Ascending aorta (tissue), 2 donors: ENCODE results near the gene PTGIS. TPM values are rescaled to one million over a fixed set of nuclear protein-coding genes. Genes with fewer than 3 reads are reported as not detected.
A peak's percentile ranks its signal among the peaks of the same experiment; 100 is the strongest.

Experiments
- DNase-seq, 2 donors: peaks; one replicate each; pipeline ENCODE4 v3.0.0-alpha.2; 2019; ENCODE audit warnings: low spot score in 2 of 2
- H3K27ac ChIP-seq, 2 donors: fragments of 200-600 bp; sonication (generic); one replicate each; pipeline ENCODE4 v1.5.1; 2016 to 2017; ENCODE audit warnings: mild to moderate bottlenecking in 1 of 2
- H3K27me3 ChIP-seq: fragments of 200-600 bp; sonication (generic); one replicate; pipeline ENCODE4 v1.5.1; 2017
- H3K36me3 ChIP-seq, 2 donors: fragments of 200-600 bp; sonication (generic); one replicate each; pipeline ENCODE4 v1.5.1; 2016
- H3K4me1 ChIP-seq, 2 donors: fragments of 200-600 bp; sonication (generic); one replicate each; pipeline ENCODE4 v1.5.1; 2016 to 2017; ENCODE audit warnings: mild to moderate bottlenecking in 1 of 2
- H3K4me3 ChIP-seq, 2 donors: fragments of 200-600 bp; sonication (generic); one replicate each; pipeline ENCODE4 v1.5.1; 2016 to 2017; ENCODE audit warnings: mild to moderate bottlenecking in 1 of 2
- H3K9me3 ChIP-seq, 2 donors: fragments of 200-600 bp; sonication (generic); one replicate each; pipeline ENCODE4 v1.5.1; 2016
- CTCF ChIP-seq, 3 experiments: fragments of 200-600 bp in 2 of 3; fragments of 450-650 bp in 1 of 3; sonication (generic) in 2 of 3; IDR thresholded peaks; one replicate each; pipeline ENCODE4 v1.5.1; 2016 to 2019; ENCODE audit warnings: antibody characterized with exemption in 3 of 3, mild to moderate bottlenecking in 1 of 3, moderate library complexity in 1 of 3
- intact Hi-C: fragments of 100-400 bp; cut with DNase I; formaldehyde crosslinking; loops from one replicate; pipeline ENCODE4 v1.15.1; 2023
- total RNA-seq: library from RNA; depleted of rRNA; stranded (reverse); fragments of >200 nt; gene quantifications from one replicate; pipeline ENCODE4 v1.1.0, GENCODE V29; 2016

Gene PTGIS
- total RNA-seq, 1 donor from 2014 or later = 288 TPM

- no peaks in the 10 kb centered on the region for H3K9me3 ChIP-seq
- peaks cover 71 to 83% of the 10 kb centered on the region in 2 donors for H3K36me3 ChIP-seq
- no peak for DNase-seq
- peak overlapping the region; percentile 17 to 61 for H3K27ac ChIP-seq
- H3K27me3 ChIP-seq = no peaks in the 10 kb centered on the region
- H3K4me3 ChIP-seq = no peak overlapping the region
- peaks cover 3% of the 10 kb centered on the region in 2 donors for H3K4me1 ChIP-seq
- no peak for TF ChIP-seq CTCF (IDR thresholded peaks at IDR 0.05)
- intact Hi-C loops = no loop called here
Measured at GRCh38 chr20:49516916-49517804, 50.8 kb downstream of the PTGIS start.

GRCh38 chr20:49515586-49515985, 52.4 kb downstream of the PTGIS start:
- peaks cover 61 to 77% of the 10 kb centered on the region in 2 donors for H3K36me3 ChIP-seq
- intact Hi-C loops = no loop called here
- H3K27me3 ChIP-seq = no peaks in the 10 kb centered on the region
- no peak overlapping the region for H3K4me3 ChIP-seq
- TF ChIP-seq CTCF (IDR thresholded peaks at IDR 0.05) = no peak
- peaks cover 7 to 18% of the 10 kb centered on the region in 2 donors for H3K4me1 ChIP-seq
- no peaks in the 10 kb centered on the region for H3K9me3 ChIP-seq
- no peak for DNase-seq
- H3K27ac ChIP-seq = peak overlapping the region in 1 of 2 donors; percentile 11

- Histone ChIP-seq H3K36me3 (peaks cover 52 to 70% of the 10 kb centered on the region in 2 donors), H3K4me3 (no peak overlapping the region), H3K27me3 (no peaks in the 10 kb centered on the region), H3K27ac (peak overlapping the region; percentile 50 to 70), H3K4me1 (peaks cover 12 to 35% of the 10 kb centered on the region in 2 donors), H3K9me3 (no peaks in the 10 kb centered on the region)
- DNase-seq = no peak
- intact Hi-C loops = no loop called here
- no peak for TF ChIP-seq CTCF (IDR thresholded peaks at IDR 0.05)
Measured at GRCh38 chr20:49513517-49513916, 54.4 kb downstream of the PTGIS start.

GRCh38 chr20:49513009-49513408, 54.9 kb downstream of the PTGIS start:
- intact Hi-C loops = no loop called here
- Histone ChIP-seq H3K9me3 (no peaks in the 10 kb centered on the region), H3K4me1 (peaks cover 12 to 39% of the 10 kb centered on the region in 2 donors), H3K27me3 (no peaks in the 10 kb centered on the region), H3K36me3 (peaks cover 55 to 71% of the 10 kb centered on the region in 2 donors), H3K27ac (peak overlapping the region; percentile 50 to 70), H3K4me3 (no peak overlapping the region)
- DNase-seq = no peak
- no peak for TF ChIP-seq CTCF (IDR thresholded peaks at IDR 0.05)

- peaks cover 55 to 72% of the 10 kb centered on the region in 2 donors for H3K36me3 ChIP-seq
- TF ChIP-seq CTCF (IDR thresholded peaks at IDR 0.05) = no peak
- intact Hi-C loops = no loop called here
- H3K4me1 ChIP-seq = peaks cover 12 to 44% of the 10 kb centered on the region in 2 donors
- no peak overlapping the region for H3K4me3 ChIP-seq
- peak overlapping the region; percentile 70 to 82 for H3K27ac ChIP-seq
- H3K9me3 ChIP-seq = no peaks in the 10 kb centered on the region
- H3K27me3 ChIP-seq = no peaks in the 10 kb centered on the region
- DNase-seq = no peak
Measured at GRCh38 chr20:49511788-49512525, 56.0 kb downstream of the PTGIS start.
